HG03045 (cell line): ENCODE measurements around the gene WHAMM.
"Not testable (repeated sequence)": the region's sequence is repeated elsewhere in the genome, so short reads cannot be mapped to it uniquely, and the experiment has no call there.

Experiments
- ATAC-seq: cut with Tn5 transposase; IDR thresholded peaks from one replicate; pipeline ENCODE4 v1.9.1; 2021; ENCODE audit warnings: mild to moderate bottlenecking, moderate library complexity; ENCODE audit not compliant: unreplicated experiment

WHAMM gene, protein sequence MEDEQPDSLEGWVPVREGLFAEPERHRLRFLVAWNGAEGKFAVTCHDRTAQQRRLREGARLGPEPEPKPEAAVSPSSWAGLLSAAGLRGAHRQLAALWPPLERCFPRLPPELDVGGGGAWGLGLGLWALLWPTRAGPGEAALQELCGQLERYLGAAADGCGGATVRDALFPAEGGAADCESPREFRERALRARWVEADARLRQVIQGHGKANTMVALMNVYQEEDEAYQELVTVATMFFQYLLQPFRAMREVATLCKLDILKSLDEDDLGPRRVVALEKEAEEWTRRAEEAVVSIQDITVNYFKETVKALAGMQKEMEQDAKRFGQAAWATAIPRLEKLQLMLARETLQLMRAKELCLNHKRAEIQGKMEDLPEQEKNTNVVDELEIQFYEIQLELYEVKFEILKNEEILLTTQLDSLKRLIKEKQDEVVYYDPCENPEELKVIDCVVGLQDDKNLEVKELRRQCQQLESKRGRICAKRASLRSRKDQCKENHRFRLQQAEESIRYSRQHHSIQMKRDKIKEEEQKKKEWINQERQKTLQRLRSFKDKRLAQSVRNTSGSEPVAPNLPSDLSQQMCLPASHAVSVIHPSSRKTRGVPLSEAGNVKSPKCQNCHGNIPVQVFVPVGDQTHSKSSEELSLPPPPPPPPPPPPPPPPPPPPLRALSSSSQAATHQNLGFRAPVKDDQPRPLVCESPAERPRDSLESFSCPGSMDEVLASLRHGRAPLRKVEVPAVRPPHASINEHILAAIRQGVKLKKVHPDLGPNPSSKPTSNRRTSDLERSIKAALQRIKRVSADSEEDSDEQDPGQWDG

GRCh38 chr15:82809308-82810060 is at the start of gene WHAMM:
WHAMM (plus strand) TSS chr15:82809628; CDS start chr15:82809727, 99 bp downstream.
- peak; percentile 86 for ATAC-seq

DNA sequence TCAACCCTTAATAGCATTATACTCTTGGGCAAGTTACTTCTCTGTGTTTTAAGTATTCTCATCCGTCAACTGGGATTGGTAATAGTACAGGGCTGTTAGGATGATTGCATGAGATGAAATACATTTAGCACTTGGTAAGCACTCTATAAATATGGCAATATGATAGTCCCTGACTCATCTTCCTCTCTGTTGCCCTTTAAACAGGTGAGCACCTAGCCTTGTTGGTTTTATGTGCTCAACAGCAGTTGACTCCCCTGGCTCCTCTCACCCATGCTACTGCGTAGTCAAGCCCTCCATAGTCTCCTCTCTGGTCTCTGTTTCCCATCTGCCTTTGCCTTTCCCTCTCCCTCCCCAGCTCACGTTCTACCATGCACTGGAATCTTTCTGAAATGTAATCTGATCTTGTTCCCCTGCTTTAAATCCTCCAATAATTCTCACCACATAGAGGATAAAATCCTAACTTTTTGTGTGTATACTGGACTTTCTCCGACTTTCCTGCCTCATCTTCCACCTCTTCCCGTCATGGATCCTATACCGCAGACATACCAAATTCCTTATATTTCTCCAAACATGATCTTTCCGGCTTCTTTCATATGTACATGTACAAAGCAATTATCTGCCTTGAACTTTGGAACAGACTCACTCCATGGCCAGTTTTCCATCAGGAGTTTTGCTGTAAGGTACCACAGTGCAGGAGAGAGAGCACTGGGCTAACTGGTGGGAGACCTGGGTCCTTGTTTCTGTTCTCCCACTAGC is 45.9 kb upstream of the WHAMM start:
- ATAC-seq = no peak

DNA sequence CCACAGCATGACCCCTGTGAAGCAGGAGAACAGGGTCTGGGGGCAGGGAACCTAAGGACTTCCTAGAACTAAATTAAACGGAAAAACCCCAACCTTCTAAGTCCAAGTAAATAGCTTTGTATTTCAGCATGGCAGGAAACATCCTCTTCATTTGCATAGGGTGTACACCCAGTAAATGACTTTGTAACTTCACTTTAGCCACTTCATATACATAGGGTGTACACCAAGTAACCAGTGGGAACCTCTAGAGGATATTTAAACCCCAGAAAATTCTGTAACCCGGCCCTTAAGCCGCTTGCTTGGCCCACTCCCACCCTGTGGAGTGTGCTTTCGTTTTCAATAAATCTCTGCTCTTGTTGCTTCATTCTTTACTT is 45.3 kb upstream of the WHAMM start:
- no peak for ATAC-seq

GRCh38 chr15:82764740-82765139 is 44.7 kb upstream of the WHAMM start:
- ATAC-seq = no peak

GRCh38 chr15:82766201-82766600 is 43.2 kb upstream of the WHAMM start:
- not testable (repeated sequence) for ATAC-seq

- no peak for ATAC-seq
Observed at GRCh38 chr15:82767163-82767829, 42.1 kb upstream of the WHAMM start.

- ATAC-seq = no peak
Observed at GRCh38 chr15:82768414-82769054, 40.9 kb upstream of the WHAMM start.

DNA sequence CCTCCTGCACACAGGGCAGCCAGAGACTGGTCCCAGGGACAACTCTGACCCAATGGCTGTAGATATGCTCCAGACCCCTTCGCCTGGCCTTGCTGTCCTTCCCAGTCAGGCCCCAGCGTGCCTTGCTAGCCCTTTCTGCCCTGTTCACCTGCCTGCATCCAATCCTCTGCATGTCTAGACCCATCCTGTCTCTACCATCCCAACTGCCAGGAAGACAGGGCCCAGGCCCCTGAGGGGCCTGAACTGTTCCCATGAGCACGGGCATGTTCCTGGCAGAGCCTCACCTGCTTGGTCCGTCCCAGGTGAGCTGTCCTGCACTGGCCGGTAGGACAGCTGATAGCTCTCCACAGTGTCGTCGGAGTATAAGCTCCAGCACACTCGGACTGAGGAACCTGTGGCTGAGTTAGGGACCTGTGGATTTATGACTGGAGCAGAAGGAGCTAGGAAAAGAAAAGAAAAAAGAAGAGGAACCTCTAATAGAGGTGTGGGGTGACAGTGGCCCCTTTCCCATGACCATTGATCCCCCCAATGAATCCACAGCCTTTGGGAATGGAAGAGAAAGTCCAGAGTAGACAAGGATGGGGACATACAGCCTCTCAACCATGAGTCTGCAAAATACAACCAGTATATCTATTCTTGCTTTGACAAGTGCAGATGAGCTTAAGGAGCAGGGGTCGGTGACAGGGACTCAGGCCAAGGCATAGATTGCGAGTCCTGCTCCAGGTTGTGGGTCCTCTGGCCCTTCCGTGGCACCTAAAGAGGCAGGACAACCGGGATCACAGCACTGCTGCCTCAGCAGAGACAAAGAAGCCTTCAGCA is 37.4 kb upstream of the WHAMM start:
- no peak for ATAC-seq

DNA sequence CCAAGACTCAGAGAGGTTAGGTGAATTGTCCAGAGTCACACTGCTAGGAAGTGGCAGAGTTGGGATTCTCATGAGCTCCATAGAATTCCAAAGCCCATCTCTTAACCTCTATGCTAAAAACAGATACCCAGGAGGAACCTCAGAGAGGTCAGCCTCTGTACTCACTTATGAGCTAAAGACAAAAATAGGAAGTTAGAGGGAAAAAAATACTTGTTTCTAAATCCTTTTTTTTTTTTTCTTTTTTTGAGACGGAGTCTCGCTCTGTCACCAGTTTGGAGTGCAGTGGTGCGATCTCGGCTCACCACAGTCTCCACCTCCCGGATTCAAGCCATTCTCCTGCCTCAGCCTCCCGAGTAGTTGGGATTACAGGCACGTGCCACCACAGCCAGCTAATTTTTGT is 34.9 kb upstream of the WHAMM start:
- ATAC-seq = no peak

- no peak for ATAC-seq
Observed at GRCh38 chr15:82778755-82779154, 30.7 kb upstream of the WHAMM start.

GRCh38 chr15:82781349-82781748 is 28.1 kb upstream of the WHAMM start:
- ATAC-seq = no peak

DNA sequence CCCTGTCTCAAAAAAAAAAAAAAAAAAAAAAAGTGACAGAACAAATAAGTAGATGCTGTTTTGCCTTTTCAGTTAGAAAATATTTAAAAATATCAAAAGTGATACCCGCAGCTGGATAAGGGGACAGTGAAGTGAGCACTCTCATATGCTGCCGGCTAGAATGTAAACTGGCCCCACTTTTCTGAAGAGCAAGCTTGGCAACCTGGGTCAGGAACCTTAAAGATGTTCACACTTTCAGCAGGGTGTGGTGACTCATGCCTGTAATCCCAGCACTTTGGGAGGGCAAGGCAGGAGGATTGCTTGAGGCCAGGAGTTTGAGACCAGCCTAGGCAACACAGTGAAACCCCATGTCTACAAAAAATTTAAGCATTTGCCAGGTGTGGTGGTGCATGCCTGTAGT is 20.9 kb upstream of the WHAMM start:
- ATAC-seq = no peak

DNA sequence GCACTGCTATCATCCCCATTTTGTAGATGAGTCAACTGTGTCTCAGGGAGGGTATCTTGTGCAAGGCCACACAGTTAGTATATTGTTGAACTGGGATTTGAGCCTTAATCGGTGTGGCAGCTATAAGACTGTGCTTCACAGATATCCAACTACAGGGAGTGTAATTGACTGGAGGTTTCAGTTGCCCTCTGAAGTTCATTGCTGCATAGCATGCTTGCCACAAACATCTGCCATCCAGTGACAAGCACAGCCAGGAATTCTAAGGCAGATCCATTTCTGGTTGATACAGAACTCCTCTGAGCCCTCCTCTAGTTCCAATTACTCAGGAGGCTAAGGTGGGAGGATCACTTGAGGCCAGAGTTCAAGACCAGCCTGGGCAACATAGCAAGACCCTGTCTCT is 19.9 kb upstream of the WHAMM start:
- ATAC-seq = no peak

DNA sequence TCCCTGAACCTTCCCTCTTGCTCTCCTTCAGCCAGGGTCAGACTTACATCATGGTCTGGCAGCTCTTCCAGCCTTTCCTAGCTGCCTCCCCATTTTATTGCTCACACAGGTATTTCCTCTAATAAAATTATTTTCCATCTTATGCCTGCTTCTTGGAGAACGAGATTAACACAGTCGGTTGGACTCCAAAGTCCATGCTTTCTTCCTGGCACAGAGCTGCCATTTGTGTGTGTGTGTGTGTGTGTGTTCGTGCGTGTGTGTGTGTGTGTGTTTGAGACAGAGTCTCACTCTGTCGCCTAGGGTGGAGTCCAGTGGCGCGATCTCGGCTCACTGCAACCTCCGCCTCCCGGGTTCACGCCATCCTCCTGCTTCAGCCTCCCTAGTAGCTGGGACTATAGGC is 19.1 kb upstream of the WHAMM start:
- no peak for ATAC-seq

DNA sequence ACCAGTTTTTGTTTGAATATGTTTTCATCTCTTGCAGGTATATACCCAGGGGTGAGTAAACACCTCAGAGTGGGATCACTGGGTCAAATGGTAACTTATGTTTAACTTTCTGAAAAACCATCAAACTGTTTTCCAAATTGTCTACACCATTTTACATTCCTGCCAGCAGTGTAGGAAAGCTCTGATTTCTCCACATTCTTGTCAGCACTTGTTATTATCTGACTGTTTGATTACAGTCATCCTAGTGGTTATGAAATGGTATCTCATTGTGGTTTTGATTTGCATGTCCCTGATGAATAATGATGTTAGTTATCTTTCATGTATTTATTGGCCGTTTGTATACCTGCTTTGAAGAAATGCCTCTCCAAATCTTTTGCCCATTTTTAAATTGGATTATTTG is 17.4 kb upstream of the WHAMM start:
- no peak for ATAC-seq

- ATAC-seq = no peak
Observed at GRCh38 chr15:82793737-82794136, 15.7 kb upstream of the WHAMM start.

DNA sequence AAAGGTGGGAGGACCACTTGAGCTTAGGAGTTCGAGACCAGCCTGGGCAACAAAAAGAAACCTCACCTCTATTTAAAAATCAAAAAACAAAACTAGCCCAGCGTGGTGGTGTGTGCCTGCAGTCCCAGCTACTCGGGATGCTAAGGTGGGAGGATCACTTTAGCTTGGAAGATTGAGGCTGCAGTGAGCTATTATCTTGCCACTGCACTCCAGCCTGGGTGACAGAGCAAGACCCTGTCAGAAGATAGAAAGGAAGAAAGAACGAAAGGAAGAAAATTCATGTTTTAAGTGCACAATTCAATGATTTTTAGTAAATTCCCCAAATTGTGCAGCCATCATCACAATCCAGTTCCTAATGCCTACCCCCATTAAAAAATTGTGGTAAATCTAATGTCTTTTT is 11.3 kb upstream of the WHAMM start:
- ATAC-seq = no peak

DNA sequence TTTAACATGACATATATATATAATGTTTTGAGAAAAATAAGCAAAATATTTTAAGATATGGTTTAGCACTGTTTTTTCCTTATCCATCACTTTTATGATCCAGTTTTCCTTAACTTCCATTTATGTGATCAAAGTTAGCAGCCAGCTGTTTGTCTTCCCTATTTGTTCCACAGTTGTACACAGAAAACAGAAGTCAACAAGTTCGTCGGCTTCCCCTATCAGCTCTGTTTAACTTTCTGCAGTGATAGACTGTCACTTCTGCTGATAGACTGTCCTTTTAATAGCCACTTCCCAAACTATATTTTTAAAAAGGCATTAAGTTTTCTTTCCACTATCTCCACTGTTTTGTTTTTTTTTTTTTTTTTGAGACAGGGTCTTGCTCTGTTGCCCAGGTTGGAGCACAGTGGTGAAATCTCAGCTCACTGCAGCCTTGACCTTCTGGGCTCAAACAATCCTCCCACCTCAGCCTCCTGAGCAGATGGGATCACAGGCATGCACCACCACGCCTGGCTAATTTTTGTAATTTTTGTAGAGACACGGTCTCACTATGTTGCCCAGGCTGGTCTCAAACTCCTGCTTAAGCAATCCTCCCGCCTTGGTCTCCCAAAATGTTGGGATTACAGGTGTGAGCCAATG is 10.8 kb upstream of the WHAMM start:
- no peak for ATAC-seq
